RWPE2 (cell line): ENCODE results near the gene SDCBP2.

Source experiments
- ATAC-seq: fragments of 200-7000 bp; cut with Tn5 transposase; 3 replicates; pipeline ENCODE4 v1.9.1; 2021; ENCODE audit warnings: low read depth
- DNase-seq: peaks from one replicate; pipeline ENCODE4 v3.0.0-alpha.2; 2020; ENCODE audit warnings: low spot score
- H3K27ac ChIP-seq: fragments of 450-650 bp; 2 replicates; pipeline ENCODE4 v1.5.1; 2017; ENCODE audit warnings: mild to moderate bottlenecking; ENCODE audit not compliant: poor library complexity, severe bottlenecking
- H3K27me3 ChIP-seq: fragments of 250-450 bp; sonication (Bioruptor Pico); 2 replicates; pipeline ENCODE4 v1.5.1; 2021; ENCODE audit warnings: mild to moderate bottlenecking, moderate library complexity; ENCODE audit not compliant: insufficient read depth, poor library complexity, severe bottlenecking
- H3K36me3 ChIP-seq: fragments of 250-450 bp; sonication (Bioruptor Pico); 2 replicates; pipeline ENCODE4 v1.5.1; 2020; ENCODE audit warnings: low read depth, mild to moderate bottlenecking, moderate library complexity
- H3K4me1 ChIP-seq: fragments of 250-450 bp; sonication (Bioruptor Pico); 2 replicates; pipeline ENCODE4 v1.5.1; 2021; ENCODE audit warnings: mild to moderate bottlenecking, moderate library complexity; ENCODE audit not compliant: insufficient read depth, poor library complexity, severe bottlenecking
- H3K4me3 ChIP-seq: fragments of 250-450 bp; sonication (Bioruptor Pico); 2 replicates; pipeline ENCODE4 v1.5.1; 2021; ENCODE audit warnings: mild to moderate bottlenecking, moderate library complexity; ENCODE audit not compliant: severe bottlenecking
- H3K9me3 ChIP-seq: fragments of 250-450 bp; sonication (Bioruptor Pico); 2 replicates; pipeline ENCODE4 v1.5.1; 2021; ENCODE audit warnings: mild to moderate bottlenecking, moderate library complexity; ENCODE audit not compliant: severe bottlenecking
- CTCF ChIP-seq: fragments of 450-650 bp; IDR thresholded peaks from one replicate; pipeline ENCODE4 v1.5.1; 2017; ENCODE audit warnings: mild to moderate bottlenecking, moderate library complexity; ENCODE audit not compliant: poor library complexity, severe bottlenecking

Gene SDCBP2

GRCh38 chr20:1373036-1373435 is 44.1 kb upstream of the SDCBP2 start:
- H3K4me1 ChIP-seq: peaks cover 34% of the 10 kb centered on the region
- H3K4me3 ChIP-seq: no peak overlapping the region
- no peaks in the 10 kb centered on the region for H3K9me3 ChIP-seq
- TF ChIP-seq CTCF: no peak
- H3K27me3 ChIP-seq: no peaks in the 10 kb centered on the region
- no peak for DNase-seq
- no peak for ATAC-seq
- H3K27ac ChIP-seq: no peak overlapping the region
- H3K36me3 ChIP-seq: peaks cover 81% of the 10 kb centered on the region

- Histone ChIP-seq H3K27ac (no peak overlapping the region), H3K4me1 (peaks cover 24% of the 10 kb centered on the region), H3K27me3 (no peaks in the 10 kb centered on the region), H3K4me3 (no peak overlapping the region), H3K36me3 (peaks cover 86% of the 10 kb centered on the region), H3K9me3 (no peaks in the 10 kb centered on the region)
- DNase-seq: no peak
- TF ChIP-seq CTCF: no peak
- ATAC-seq: no peak
Observed at GRCh38 chr20:1371830-1372539, 43.0 kb upstream of the SDCBP2 start.

GRCh38 chr20:1371202-1371782 is 42.4 kb upstream of the SDCBP2 start:
- Histone ChIP-seq H3K27me3 (no peaks in the 10 kb centered on the region), H3K4me3 (no peak overlapping the region), H3K27ac (peak overlapping the region; percentile 21), H3K4me1 (peaks cover 17% of the 10 kb centered on the region), H3K36me3 (peaks cover 79% of the 10 kb centered on the region), H3K9me3 (no peaks in the 10 kb centered on the region)
- no peak for TF ChIP-seq CTCF
- ATAC-seq (no peak), DNase-seq (no peak)

- Histone ChIP-seq H3K4me1 (peaks cover 10% of the 10 kb centered on the region), H3K27me3 (no peaks in the 10 kb centered on the region), H3K9me3 (no peaks in the 10 kb centered on the region), H3K27ac (peak overlapping the region; percentile 21), H3K4me3 (no peak overlapping the region), H3K36me3 (peaks cover 72% of the 10 kb centered on the region)
- no peak for ATAC-seq
- TF ChIP-seq CTCF: no peak
- DNase-seq: no peak
Observed at GRCh38 chr20:1370548-1371110, 41.7 kb upstream of the SDCBP2 start.

GRCh38 chr20:1369970-1370369 is 41.0 kb upstream of the SDCBP2 start:
- peaks cover 68% of the 10 kb centered on the region for H3K36me3 ChIP-seq
- no peak for TF ChIP-seq CTCF
- H3K4me3 ChIP-seq: no peak overlapping the region
- H3K4me1 ChIP-seq: peaks cover 10% of the 10 kb centered on the region
- DNase-seq: no peak
- H3K27ac ChIP-seq: peak overlapping the region; percentile 21
- H3K27me3 ChIP-seq: no peaks in the 10 kb centered on the region
- no peaks in the 10 kb centered on the region for H3K9me3 ChIP-seq
- no peak for ATAC-seq
